OCI-LY1 (cell line): ENCODE data around the gene ACTG1.

Experiments used
- CTCF ChIP-seq: fragments of 200-600 bp; sonication (generic), shearing (Covaris generic); IDR thresholded peaks from 2 replicates; pipeline ENCODE4 v1.5.1; 2017; ENCODE audit warnings: mild to moderate bottlenecking, antibody characterized with exemption, low read length, moderate library complexity, mixed read lengths
- EZH2 ChIP-seq: fragments of 200-600 bp; sonication (generic), shearing (Covaris generic); IDR thresholded peaks from 2 replicates; pipeline ENCODE4 v1.8.0; 2017; ENCODE audit warnings: borderline replicate concordance, mixed run types, mild to moderate bottlenecking, antibody characterized with exemption, low read length, moderate library complexity, mixed read lengths

- TF ChIP-seq CTCF (no peak), EZH2 (no peak)
Measured at GRCh38 chr17:81463506-81463905, 49.1 kb downstream of the ACTG1 start.
